Astrocyte (in vitro differentiated cells and primary cell): ENCODE data around the gene PRSS1.
"Not testable (repeated sequence)": the region's sequence is repeated elsewhere in the genome, so short reads cannot be mapped to it uniquely, and the experiment has no call there.

Experiments used
- CTCF ChIP-seq: IDR thresholded peaks from 2 replicates; pipeline ENCODE4 v1.5.1; 2011; ENCODE audit warnings: low read depth, mild to moderate bottlenecking, inconsistent platforms, low read length, moderate library complexity; ENCODE audit not compliant: insufficient read depth
- EZH2 ChIP-seq: IDR thresholded peaks from 2 replicates; pipeline ENCODE4 v1.6.1; 2012; ENCODE audit warnings: mild to moderate bottlenecking, low read length, inconsistent platforms; ENCODE audit not compliant: insufficient read depth

GRCh38 chr7:142753925-142754491 is 4.7 kb downstream of the PRSS1 start:
- TF ChIP-seq CTCF, EZH2: not testable (repeated sequence)
